Neural cell (in vitro differentiated cells): ENCODE results near the gene LZTR1. TPM values are rescaled to one million over a fixed set of nuclear protein-coding genes. Genes with fewer than 3 reads are reported as not detected.
"Not testable (repeated sequence)": the region's sequence is repeated elsewhere in the genome, so short reads cannot be mapped to it uniquely, and the experiment has no call there.

Experiments used
- H2AFZ ChIP-seq: fragments of 200-600, 300-800 bp; sonication (generic), shearing (Covaris generic); 2 replicates; pipeline ENCODE4 v1.6.0; 2014; ENCODE audit warnings: low read depth, mild to moderate bottlenecking, antibody characterized with exemption, low read length, moderate library complexity
- H3F3A ChIP-seq: fragments of 200-600 bp; shearing (Covaris generic); 2 replicates; pipeline ENCODE4 v1.6.1; 2016; ENCODE audit warnings: mild to moderate bottlenecking, moderate library complexity, mixed read lengths, antibody characterized with exemption, low read length; ENCODE audit not compliant: insufficient read depth, poor library complexity, severe bottlenecking
- H3K27ac ChIP-seq: fragments of 200-600, 300-800 bp; sonication (generic), shearing (Covaris generic); 2 replicates; pipeline ENCODE4 v1.5.1; 2014; ENCODE audit warnings: mild to moderate bottlenecking, low read length, moderate library complexity
- H3K27me3 ChIP-seq: fragments of 300-800, 200-600 bp; sonication (generic), shearing (Covaris generic); 2 replicates; pipeline ENCODE4 v1.6.0; 2014; ENCODE audit warnings: mild to moderate bottlenecking, low read depth, low read length, moderate library complexity; ENCODE audit not compliant: insufficient read depth
- H3K36me3 ChIP-seq: fragments of 300-800, 200-600 bp; sonication (generic), shearing (Covaris generic); 2 replicates; pipeline ENCODE4 v1.5.1; 2014; ENCODE audit warnings: mild to moderate bottlenecking, antibody characterized with exemption, low read length, moderate library complexity; ENCODE audit not compliant: insufficient read depth
- H3K4me2 ChIP-seq: fragments of 300-800, 200-600 bp; sonication (generic), shearing (Covaris generic); 2 replicates; pipeline ENCODE4 v1.6.0; 2014; ENCODE audit warnings: mild to moderate bottlenecking, low read length
- H3K4me3 ChIP-seq: fragments of 300-800, 200-600 bp; sonication (generic), shearing (Covaris generic); 2 replicates; pipeline ENCODE4 v1.5.1; 2014; ENCODE audit warnings: mild to moderate bottlenecking, low read length, moderate library complexity
- H3K79me2 ChIP-seq: fragments of 200-600 bp; shearing (Covaris generic); replicated peaks from 2 replicates; pipeline ENCODE4 v1.6.0; 2014; ENCODE audit warnings: mild to moderate bottlenecking, low read length, moderate library complexity; ENCODE audit not compliant: insufficient read depth
- H3K9ac ChIP-seq: fragments of 300-800, 200-600 bp; sonication (generic), shearing (Covaris generic); 2 replicates; pipeline ENCODE4 v1.6.1; 2016; ENCODE audit warnings: mild to moderate bottlenecking, low read length, mixed read lengths
- H3K9me2 ChIP-seq: fragments of 200-600 bp; shearing (Covaris generic); 2 replicates; pipeline ENCODE4 v1.6.1; 2016; ENCODE audit warnings: mild to moderate bottlenecking, low read length, mixed read lengths; ENCODE audit not compliant: insufficient read depth
- H3K9me3 ChIP-seq: fragments of 200-600, 300-800 bp; sonication (generic), shearing (Covaris generic); 2 replicates; pipeline ENCODE4 v1.6.1; 2016; ENCODE audit warnings: mild to moderate bottlenecking, mixed run types, low read length, moderate library complexity, mixed read lengths
- H4K20me1 ChIP-seq: fragments of 200-600 bp; shearing (Covaris generic); 2 replicates; pipeline ENCODE4 v1.6.1; 2016; ENCODE audit warnings: mild to moderate bottlenecking, mixed run types; ENCODE audit not compliant: insufficient read depth
- EP300 ChIP-seq: fragments of 450-650 bp; conservative IDR thresholded peaks from 2 replicates; pipeline ENCODE4 v1.6.1; 2014; ENCODE audit warnings: antibody characterized with exemption, mild to moderate bottlenecking, moderate library complexity; ENCODE audit not compliant: poor library complexity, severe bottlenecking
- EZH2 ChIP-seq: fragments of 200-600, 300-800 bp; shearing (Covaris generic), sonication (generic); IDR thresholded peaks from 2 replicates; pipeline ENCODE4 v1.6.1; 2014; ENCODE audit warnings: antibody characterized with exemption, low read length, borderline replicate concordance, mild to moderate bottlenecking; ENCODE audit not compliant: insufficient read depth, poor library complexity, severe bottlenecking
- MXI1 ChIP-seq: fragments of 450-650 bp; conservative IDR thresholded peaks from 2 replicates; pipeline ENCODE4 v1.6.1; 2014; ENCODE audit warnings: antibody characterized with exemption, mild to moderate bottlenecking; ENCODE audit not compliant: poor library complexity, severe bottlenecking
- POLR2AphosphoS5 ChIP-seq: IDR thresholded peaks from 2 replicates; pipeline ENCODE4 v1.6.1; 2012
- RAD21 ChIP-seq: fragments of 450-650 bp; conservative IDR thresholded peaks from 2 replicates; pipeline ENCODE4 v1.6.1; 2014; ENCODE audit warnings: antibody characterized with exemption, mild to moderate bottlenecking, moderate library complexity
- REST ChIP-seq: IDR thresholded peaks from 2 replicates; pipeline ENCODE4 v1.6.1; 2012; ENCODE audit warnings: borderline replicate concordance
- SMC3 ChIP-seq: fragments of 450-650 bp; conservative IDR thresholded peaks from 2 replicates; pipeline ENCODE4 v1.6.1; 2014; ENCODE audit warnings: antibody characterized with exemption, mild to moderate bottlenecking, moderate library complexity; ENCODE audit not compliant: poor library complexity
- TAF1 ChIP-seq: IDR thresholded peaks from 2 replicates; pipeline ENCODE4 v1.6.1; 2012; ENCODE audit warnings: low read depth
- polyA plus RNA-seq: library from polyadenylated mRNA; depleted of rRNA; stranded (reverse); fragments of >200 nt; gene quantifications from 2 replicates; pipeline ENCODE4 v1.2.3, GENCODE V29; 2014
- TF ChIP-seq, protein P1 (sequence below): fragments of 450-650 bp; IDR thresholded peaks from 2 replicates; pipeline ENCODE4 v1.5.1; 2014; ENCODE audit warnings: antibody characterized with exemption, mild to moderate bottlenecking, moderate library complexity; ENCODE audit not compliant: poor library complexity, severe bottlenecking

The LZTR1 gene
- polyA plus RNA-seq, 1 donor from 2014 or later = 114 TPM

DNA sequence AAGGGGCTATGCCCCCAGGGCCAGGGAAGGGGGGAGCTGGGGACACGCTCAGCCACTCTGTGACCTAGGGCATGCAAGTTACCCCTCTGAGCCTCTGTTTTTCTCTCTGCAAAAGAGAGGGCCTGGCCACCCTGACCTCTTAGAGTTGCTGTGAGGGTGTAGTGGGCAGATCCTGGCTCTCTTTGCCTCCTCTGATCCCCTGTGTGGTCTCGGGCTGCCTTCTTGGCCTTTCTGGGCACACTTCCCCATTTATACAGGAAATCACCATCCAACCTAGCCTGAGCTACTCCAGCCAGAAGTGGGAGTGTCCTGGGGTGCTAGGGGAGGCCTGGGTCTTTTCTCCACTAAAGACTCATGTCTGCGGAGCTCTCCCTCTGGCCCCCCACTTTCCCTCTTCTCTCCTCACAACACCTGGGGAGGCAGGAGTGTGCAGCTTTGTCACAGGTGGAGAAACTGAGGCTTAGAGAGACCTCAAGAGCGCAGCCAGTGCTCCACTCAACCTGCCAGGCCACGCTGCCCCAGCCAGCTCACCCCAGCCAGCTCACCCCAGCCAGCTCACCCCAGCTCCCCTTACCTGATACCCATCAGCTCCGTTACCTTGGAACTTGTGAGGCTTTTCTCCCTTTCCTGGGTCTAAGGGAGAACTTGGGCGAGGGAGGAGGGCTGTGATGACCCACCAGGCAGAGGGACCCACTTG, 13.7 kb upstream of the LZTR1 start:
- Histone ChIP-seq H3K9me3 (no peaks in the 10 kb centered on the region), H4K20me1 (no peaks in the 10 kb centered on the region), H3K36me3 (no peaks in the 10 kb centered on the region), H3K27me3 (peaks cover 20% of the 10 kb centered on the region), H3K27ac (no peak overlapping the region), H3K79me2 (no peaks in the 10 kb centered on the region), H3K9ac (no peak overlapping the region), H2AFZ (no peak overlapping the region), H3K4me2 (no peak overlapping the region), H3K9me2 (no peaks in the 10 kb centered on the region), H3K4me3 (no peak overlapping the region), H3F3A (no peaks in the 10 kb centered on the region)
- TF ChIP-seq RAD21 = no peak
- no peak for TF ChIP-seq TAF1
- no peak for TF ChIP-seq POLR2AphosphoS5
- TF ChIP-seq EP300 = no peak
- TF ChIP-seq, protein P1, sequence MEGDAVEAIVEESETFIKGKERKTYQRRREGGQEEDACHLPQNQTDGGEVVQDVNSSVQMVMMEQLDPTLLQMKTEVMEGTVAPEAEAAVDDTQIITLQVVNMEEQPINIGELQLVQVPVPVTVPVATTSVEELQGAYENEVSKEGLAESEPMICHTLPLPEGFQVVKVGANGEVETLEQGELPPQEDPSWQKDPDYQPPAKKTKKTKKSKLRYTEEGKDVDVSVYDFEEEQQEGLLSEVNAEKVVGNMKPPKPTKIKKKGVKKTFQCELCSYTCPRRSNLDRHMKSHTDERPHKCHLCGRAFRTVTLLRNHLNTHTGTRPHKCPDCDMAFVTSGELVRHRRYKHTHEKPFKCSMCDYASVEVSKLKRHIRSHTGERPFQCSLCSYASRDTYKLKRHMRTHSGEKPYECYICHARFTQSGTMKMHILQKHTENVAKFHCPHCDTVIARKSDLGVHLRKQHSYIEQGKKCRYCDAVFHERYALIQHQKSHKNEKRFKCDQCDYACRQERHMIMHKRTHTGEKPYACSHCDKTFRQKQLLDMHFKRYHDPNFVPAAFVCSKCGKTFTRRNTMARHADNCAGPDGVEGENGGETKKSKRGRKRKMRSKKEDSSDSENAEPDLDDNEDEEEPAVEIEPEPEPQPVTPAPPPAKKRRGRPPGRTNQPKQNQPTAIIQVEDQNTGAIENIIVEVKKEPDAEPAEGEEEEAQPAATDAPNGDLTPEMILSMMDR = no peak

GRCh38 chr22:20970939-20971657, 11.0 kb upstream of the LZTR1 start:
- H2AFZ ChIP-seq = no peak overlapping the region
- H3K36me3 ChIP-seq = no peaks in the 10 kb centered on the region
- no peak overlapping the region for H3K4me3 ChIP-seq
- no peaks in the 10 kb centered on the region for H3F3A ChIP-seq
- no peaks in the 10 kb centered on the region for H3K9me3 ChIP-seq
- H3K9ac ChIP-seq = no peak overlapping the region
- no peaks in the 10 kb centered on the region for H4K20me1 ChIP-seq
- H3K4me2 ChIP-seq = no peak overlapping the region
- no peak overlapping the region for H3K27ac ChIP-seq
- H3K9me2 ChIP-seq = no peaks in the 10 kb centered on the region
- TF ChIP-seq EP300 (no peak), MXI1 (no peak), POLR2AphosphoS5 (no peak), REST (no peak), TAF1 (no peak), EZH2 (no peak), RAD21 (no peak), SMC3 (no peak)
- H3K27me3 ChIP-seq = peaks cover under 1% of the 10 kb centered on the region
- H3K79me2 ChIP-seq = no peaks in the 10 kb centered on the region

- not testable (repeated sequence) for H3K9ac ChIP-seq, H3F3A ChIP-seq, H3K9me3 ChIP-seq, H4K20me1 ChIP-seq, H2AFZ ChIP-seq, H3K79me2 ChIP-seq, H3K36me3 ChIP-seq, H3K9me2 ChIP-seq, H3K4me2 ChIP-seq, H3K27me3 ChIP-seq, H3K4me3 ChIP-seq, H3K27ac ChIP-seq
Observed at GRCh38 chr22:20972014-20972694, 9.9 kb upstream of the LZTR1 start.
